ENCODE measurements around the gene HCFC1.

DNA sequence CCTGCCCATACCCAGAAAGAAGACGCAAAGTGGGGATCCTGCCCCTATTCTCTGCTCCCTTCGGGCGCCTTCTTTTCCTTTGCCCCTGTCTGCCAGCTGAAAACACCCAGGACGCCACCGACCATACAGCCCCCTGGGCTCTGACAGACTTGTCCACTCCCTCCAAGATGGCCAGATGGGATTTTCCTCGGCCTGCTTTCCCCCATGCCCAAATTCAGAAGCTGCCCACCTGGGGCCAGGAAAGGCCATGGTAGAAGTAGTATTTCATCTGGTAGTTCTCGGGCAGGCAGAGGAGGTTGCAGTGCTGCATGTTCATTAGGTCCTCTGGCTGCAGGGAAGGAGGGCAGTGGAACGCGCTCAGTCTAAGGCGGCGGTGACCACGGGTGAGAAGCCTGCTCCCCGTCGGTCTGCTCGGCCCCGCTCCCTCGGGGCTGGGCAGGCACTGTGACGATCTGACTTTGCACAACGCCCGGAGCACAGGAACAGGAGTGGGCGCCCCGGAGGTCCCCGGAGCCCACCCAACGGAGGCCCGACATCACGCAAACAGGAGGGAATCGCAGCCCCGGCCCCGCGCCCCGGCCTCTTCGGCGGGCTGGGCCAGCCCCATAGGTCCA is 37.4 kb downstream of the HCFC1 start:
- no peak for TF ChIP-seq POLR2A (IDR thresholded peaks at IDR 0.05)
- TF ChIP-seq, protein P1, sequence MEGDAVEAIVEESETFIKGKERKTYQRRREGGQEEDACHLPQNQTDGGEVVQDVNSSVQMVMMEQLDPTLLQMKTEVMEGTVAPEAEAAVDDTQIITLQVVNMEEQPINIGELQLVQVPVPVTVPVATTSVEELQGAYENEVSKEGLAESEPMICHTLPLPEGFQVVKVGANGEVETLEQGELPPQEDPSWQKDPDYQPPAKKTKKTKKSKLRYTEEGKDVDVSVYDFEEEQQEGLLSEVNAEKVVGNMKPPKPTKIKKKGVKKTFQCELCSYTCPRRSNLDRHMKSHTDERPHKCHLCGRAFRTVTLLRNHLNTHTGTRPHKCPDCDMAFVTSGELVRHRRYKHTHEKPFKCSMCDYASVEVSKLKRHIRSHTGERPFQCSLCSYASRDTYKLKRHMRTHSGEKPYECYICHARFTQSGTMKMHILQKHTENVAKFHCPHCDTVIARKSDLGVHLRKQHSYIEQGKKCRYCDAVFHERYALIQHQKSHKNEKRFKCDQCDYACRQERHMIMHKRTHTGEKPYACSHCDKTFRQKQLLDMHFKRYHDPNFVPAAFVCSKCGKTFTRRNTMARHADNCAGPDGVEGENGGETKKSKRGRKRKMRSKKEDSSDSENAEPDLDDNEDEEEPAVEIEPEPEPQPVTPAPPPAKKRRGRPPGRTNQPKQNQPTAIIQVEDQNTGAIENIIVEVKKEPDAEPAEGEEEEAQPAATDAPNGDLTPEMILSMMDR (IDR thresholded peaks at IDR 0.05) = no peak

All from testis (tissue), 2 donors.